H1 (cell line): Measurements from ENCODE around the gene SLC6A17. TPM values are rescaled to one million over a fixed set of nuclear protein-coding genes. Genes with fewer than 3 reads are reported as not detected.

Source experiments
- CBX8 ChIP-seq: fragments of 300-800, 300-1000 bp; sonication (generic); IDR thresholded peaks from 2 replicates; pipeline ENCODE4 v1.7.1; 2016; ENCODE audit warnings: low read depth, low read length, borderline replicate concordance
- HDAC6 ChIP-seq: IDR thresholded peaks from one replicate; pipeline ENCODE4 v1.7.1; 2012; ENCODE audit warnings: low read depth, mild to moderate bottlenecking, inconsistent platforms, low read length, moderate library complexity
- RXRA ChIP-seq: IDR thresholded peaks from 2 replicates; pipeline ENCODE4 v1.6.1; 2011; ENCODE audit warnings: low read depth, mild to moderate bottlenecking, low read length, moderate library complexity; ENCODE audit not compliant: insufficient read depth
- TAF1 ChIP-seq: IDR thresholded peaks from 2 replicates; pipeline ENCODE4 v1.6.1; 2011; ENCODE audit warnings: mild to moderate bottlenecking, low read depth, low read length
- polyA plus RNA-seq, 7 experiments: library from polyadenylated mRNA; depleted of rRNA in 3 of 7; stranded (reverse) in 5 of 7; unstranded in 2 of 7; fragments of >200 nt in 5 of 7; fragments of 200-250 nt in 2 of 7; gene quantifications; 1 replicate in 5 of 7; 2 replicates in 1 of 7; 4 replicates in 1 of 7; pipeline versions ENCODE4 v1.2.1 to v1.2.3, GENCODE V29; 2011 to 2013; ENCODE audit warnings: missing spikeins in 2 of 7, mixed read lengths in 2 of 7
- total RNA-seq: library from RNA; stranded (reverse); fragmentation: NEBNext Ultra II Directional; extraction: Animal tissue kit (Norgen Biotek cat#: 25700); gene quantifications from 2 replicates; pipeline ENCODE4 v1.2.1, GENCODE V29; 2021

Gene SLC6A17
- total and polyA plus RNA-seq, 2 of the 8 experiments (the other 6 are each of a cell fraction or from before 2014, with no cell fraction given), result 0.15 to 0.28 TPM

DNA sequence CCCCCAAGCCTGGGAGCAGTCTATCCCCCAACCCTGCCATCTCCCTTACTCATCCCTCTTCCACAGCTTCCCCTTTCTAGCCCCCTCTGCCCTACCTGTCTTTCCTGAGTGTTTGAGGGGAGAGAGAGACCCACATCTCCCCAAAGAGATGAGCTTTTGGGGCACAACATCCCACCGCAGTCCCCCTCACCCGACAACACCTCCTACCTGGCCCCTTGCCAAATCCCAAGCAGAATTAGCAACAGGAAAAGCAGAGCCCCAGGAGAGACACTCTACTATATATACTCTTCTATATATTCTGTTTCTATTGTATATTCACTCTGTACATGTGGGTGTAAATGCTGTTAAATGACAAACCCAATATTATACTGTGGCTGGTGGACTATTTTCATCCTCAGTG, 49.9 kb downstream of the SLC6A17 start (continued):
- no peak for TF ChIP-seq RXRA
- no peak for TF ChIP-seq HDAC6
- TF ChIP-seq TAF1, result no peak
- no peak for TF ChIP-seq CBX8
